Mucosa of stomach (tissue), 1 donor: ENCODE measurements around the gene SLC5A10.
"Not testable (repeated sequence)": the region's sequence is repeated elsewhere in the genome, so short reads cannot be mapped to it uniquely, and the experiment has no call there.

Experiments
- H3K27me3 ChIP-seq: one replicate; pipeline ENCODE4 v1.7.0; 2013; ENCODE audit warnings: mild to moderate bottlenecking, low read length; ENCODE audit not compliant: control insufficient read depth, insufficient read depth
- H3K36me3 ChIP-seq: one replicate; pipeline ENCODE4 v1.7.0; 2013; ENCODE audit warnings: low read length; ENCODE audit not compliant: control insufficient read depth, insufficient read depth
- H3K4me1 ChIP-seq: one replicate; pipeline ENCODE4 v1.7.0; 2013; ENCODE audit warnings: mild to moderate bottlenecking, low read length; ENCODE audit not compliant: control insufficient read depth, insufficient read depth
- H3K4me3 ChIP-seq: one replicate; pipeline ENCODE4 v1.7.0; 2013; ENCODE audit warnings: low read length
- H3K9ac ChIP-seq: one replicate; pipeline ENCODE4 v1.7.0; 2013; ENCODE audit warnings: mild to moderate bottlenecking, low read length, moderate library complexity
- H3K9me3 ChIP-seq: one replicate; pipeline ENCODE4 v1.7.0; 2013; ENCODE audit warnings: mild to moderate bottlenecking, low read length, moderate library complexity; ENCODE audit not compliant: control insufficient read depth
- donor health status: Pancreatic carcinoma.

SLC5A10 gene

DNA sequence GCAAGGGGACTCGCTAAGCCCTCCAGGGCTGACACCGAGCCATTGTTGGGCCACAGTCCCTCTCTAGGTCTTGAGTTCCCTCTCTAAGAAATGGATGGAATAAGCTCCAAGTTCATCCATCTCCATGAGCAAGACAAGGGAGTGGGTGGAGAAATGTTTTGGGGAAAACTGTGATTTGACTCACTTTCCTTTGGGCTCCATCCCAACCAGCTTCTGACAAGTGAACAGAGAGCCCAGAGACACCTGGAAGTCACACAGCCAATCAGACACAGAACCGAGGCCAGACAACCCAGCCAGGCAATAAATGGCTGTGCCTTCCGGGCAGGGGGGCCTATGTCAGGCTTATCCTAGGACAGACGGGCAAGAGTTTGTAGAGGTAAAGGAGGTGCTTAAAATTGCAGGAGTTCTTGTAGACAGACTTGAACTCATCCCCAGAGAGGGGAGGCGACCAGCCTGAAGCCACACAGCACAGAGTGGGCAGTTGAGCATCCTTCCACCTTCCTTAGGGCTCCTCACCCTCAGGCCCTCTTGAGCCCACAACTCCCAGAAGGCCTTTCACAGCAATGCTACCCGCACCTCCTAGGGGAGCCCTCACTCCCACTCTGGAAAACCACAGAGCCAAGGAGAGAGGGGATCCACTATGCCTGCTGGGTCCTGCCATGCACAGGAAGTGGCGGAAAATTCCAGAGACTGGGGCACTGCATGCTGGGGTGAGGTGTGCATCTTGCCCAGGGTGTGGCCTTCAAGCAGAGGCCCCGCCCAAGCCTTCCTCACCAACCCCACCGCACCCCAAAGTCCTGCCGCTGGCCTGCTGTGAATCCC, 62.1 kb downstream of the SLC5A10 start:
- Histone ChIP-seq H3K4me3 (no peak overlapping the region), H3K9ac (no peak overlapping the region), H3K4me1 (peaks cover 69% of the 10 kb centered on the region), H3K9me3 (no peaks in the 10 kb centered on the region), H3K27me3 (no peaks in the 10 kb centered on the region), H3K36me3 (no peaks in the 10 kb centered on the region)

DNA sequence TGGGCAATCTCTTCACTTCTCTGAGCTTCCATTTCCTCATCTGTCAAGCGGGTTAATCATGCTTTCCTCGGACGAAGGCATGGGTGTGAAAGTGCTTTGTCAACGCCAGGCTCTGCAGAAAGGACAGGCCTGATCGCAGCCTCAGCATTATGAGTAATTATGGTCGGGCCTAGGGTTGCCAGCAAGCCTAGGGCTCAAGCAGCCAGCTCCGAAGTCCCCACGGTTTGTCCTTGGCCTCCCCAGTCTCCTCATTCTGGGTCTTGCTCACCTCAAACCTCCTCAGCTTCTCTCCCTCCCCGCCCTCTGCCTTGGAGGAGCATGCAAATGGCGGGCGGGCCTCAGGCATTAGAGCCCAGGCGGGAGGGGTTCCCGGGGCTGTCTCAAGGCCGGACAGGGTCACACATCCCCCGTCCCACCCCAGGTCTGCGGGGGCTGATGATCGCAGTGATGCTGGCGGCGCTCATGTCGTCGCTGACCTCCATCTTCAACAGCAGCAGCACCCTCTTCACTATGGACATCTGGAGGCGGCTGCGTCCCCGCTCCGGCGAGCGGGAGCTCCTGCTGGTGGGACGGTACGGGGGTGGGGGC, 62.8 kb downstream of the SLC5A10 start:
- H3K36me3 ChIP-seq: no peaks in the 10 kb centered on the region
- no peaks in the 10 kb centered on the region for H3K27me3 ChIP-seq
- H3K9ac ChIP-seq: no peak overlapping the region
- H3K4me1 ChIP-seq: peaks cover 69% of the 10 kb centered on the region
- no peak overlapping the region for H3K4me3 ChIP-seq
- no peaks in the 10 kb centered on the region for H3K9me3 ChIP-seq

DNA sequence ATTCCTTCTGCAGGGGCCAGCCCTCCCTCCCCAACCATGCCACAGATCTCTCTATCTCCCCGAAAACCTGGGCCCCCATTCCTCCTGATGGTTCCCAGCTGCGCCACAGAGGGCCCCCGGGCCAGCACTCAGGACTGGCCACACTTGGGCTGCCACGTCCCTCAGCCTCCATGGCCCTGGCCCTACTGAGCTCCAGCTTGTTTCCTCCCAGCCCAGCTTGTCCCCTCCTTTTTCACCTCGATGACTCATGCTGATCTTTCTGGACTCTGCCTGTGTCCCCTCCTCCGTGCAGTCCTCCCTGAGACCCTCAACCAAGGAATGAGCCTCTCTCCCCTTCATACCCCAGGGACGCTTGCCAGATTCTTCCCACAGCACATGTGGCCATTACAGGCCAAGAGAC, 63.5 kb downstream of the SLC5A10 start:
- Histone ChIP-seq H3K4me3 (no peak overlapping the region), H3K27me3 (no peaks in the 10 kb centered on the region), H3K36me3 (no peaks in the 10 kb centered on the region), H3K9me3 (no peaks in the 10 kb centered on the region), H3K4me1 (peaks cover 68% of the 10 kb centered on the region), H3K9ac (no peak overlapping the region)

DNA sequence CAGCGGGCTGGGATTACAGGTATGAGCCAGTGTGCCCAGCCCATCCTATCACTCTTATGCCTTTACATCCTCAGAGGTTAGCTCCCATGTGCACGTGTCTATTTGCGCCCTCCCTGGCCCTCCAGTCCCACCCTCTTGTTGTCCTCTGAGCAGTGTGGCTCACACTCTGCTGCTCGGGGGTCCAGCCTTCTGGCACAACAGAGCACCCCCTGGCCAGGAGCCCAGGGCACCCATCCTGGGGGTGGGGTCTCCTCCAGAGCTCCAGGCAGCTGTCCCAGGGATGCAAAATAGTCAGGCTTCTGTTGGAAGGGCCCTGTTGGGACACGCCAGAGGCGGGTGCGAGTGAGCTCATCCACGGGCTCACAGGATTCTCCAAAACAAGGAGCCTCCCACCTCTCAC, 64.3 kb downstream of the SLC5A10 start:
- no peaks in the 10 kb centered on the region for H3K27me3 ChIP-seq
- H3K9ac ChIP-seq: no peak overlapping the region
- H3K4me1 ChIP-seq: peaks cover 59% of the 10 kb centered on the region
- H3K4me3 ChIP-seq: no peak overlapping the region
- H3K36me3 ChIP-seq: no peaks in the 10 kb centered on the region
- H3K9me3 ChIP-seq: no peaks in the 10 kb centered on the region

DNA sequence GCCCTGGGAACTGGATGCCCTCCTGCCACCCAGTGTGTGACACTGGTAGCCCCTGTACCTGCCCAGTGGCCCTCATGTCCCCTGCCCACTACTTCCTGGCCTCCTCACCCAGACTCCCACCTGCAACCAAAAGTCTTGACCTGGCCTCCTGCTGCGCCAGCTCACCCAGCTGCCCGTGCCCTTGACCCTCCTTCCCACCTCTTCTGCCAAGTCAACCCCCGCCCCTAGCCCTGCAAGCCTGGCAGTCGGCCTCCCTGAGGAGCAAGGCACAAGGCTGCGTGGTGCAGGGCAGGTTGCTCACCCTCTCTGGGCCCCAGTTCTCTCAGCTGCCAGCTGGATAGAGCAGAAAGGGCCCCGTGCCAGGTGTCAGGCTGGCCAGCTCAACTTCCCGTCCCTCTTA, 64.9 kb downstream of the SLC5A10 start:
- Histone ChIP-seq H3K4me1 (peaks cover 54% of the 10 kb centered on the region), H3K36me3 (no peaks in the 10 kb centered on the region), H3K4me3 (no peak overlapping the region), H3K27me3 (no peaks in the 10 kb centered on the region), H3K9me3 (no peaks in the 10 kb centered on the region), H3K9ac (no peak overlapping the region)

DNA sequence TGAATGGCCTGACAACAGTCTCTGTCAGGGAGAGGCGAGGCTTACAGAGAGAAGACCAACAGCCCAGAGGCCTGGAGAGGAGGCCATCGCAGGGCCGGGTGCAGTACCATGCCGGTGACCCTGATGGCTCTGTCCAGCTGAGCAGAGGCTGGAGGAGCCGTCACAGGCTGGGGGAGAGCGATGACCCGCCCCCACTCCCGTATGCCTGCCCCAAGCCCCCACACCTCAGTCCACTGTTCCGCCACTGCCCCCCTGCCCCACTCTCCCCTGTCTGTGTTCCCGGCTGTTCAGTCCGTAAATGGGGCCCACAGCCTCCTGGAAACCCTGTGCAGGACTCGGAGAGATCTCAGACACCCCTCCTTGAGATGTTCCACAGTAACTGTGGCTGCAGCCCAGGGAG, 65.4 kb downstream of the SLC5A10 start:
- no peak overlapping the region for H3K4me3 ChIP-seq
- peaks cover 48% of the 10 kb centered on the region for H3K4me1 ChIP-seq
- no peak overlapping the region for H3K9ac ChIP-seq
- H3K27me3 ChIP-seq: no peaks in the 10 kb centered on the region
- H3K36me3 ChIP-seq: no peaks in the 10 kb centered on the region
- H3K9me3 ChIP-seq: no peaks in the 10 kb centered on the region

DNA sequence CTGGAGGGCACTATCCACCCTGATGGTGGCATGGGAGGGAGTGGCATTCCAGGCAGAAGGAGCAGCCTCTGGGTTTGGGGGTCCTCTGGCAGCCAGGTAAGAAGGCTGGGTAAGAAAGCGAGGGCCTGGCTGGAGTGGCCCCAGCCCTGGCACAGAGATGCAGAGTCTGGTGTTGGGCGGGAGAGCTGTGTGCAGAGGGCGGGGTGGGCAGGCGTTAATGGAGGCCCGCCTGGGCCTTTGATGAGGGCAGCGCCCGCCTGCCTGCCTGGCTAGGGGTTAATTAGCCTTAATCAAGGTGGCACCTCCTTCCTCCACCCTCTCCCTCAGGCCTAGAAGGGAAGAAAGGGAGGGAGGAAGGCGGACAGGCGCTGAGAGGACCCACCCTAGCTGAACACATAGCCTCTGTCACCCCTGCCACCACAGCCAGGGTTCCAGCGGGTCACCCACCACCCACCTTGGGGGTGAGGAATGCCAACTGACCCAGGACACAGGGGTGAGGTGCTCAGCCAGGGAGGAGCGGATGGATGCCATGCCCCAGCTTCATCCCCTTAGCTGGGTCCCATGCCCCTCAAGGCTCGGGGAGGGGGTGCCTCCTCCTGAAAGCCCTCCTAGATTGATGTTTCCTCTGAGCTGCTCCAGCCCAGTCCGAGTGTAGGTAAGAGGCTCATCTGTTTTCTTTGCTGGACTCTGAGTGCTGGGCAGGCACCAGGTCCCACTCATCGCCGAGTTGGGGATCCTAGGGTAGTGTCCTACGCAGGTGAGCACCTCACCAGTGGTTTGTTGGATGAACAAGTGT, 66.0 kb downstream of the SLC5A10 start:
- Histone ChIP-seq H3K9me3 (no peaks in the 10 kb centered on the region), H3K4me1 (peaks cover 44% of the 10 kb centered on the region), H3K9ac (no peak overlapping the region), H3K4me3 (no peak overlapping the region), H3K36me3 (no peaks in the 10 kb centered on the region), H3K27me3 (no peaks in the 10 kb centered on the region)

DNA sequence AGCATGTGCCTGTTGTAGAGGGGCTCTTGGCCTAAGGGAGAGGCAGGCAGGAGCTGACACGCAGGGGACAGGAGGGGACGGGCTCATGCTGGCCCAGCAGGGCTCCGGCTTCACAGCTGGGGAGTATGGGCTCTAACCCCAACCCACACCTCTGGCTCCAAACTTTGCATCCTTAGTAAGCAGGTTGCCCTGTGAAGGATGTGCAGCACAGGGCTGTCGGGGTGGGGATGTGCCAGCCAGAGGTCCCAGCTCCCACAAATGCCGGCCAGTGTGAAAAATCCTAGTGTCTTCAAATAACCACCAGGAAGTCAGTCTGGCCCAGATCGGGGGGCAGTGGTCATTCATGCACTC, 66.6 kb downstream of the SLC5A10 start:
- peaks cover 39% of the 10 kb centered on the region for H3K4me1 ChIP-seq
- no peaks in the 10 kb centered on the region for H3K9me3 ChIP-seq
- H3K36me3 ChIP-seq: no peaks in the 10 kb centered on the region
- H3K9ac ChIP-seq: no peak overlapping the region
- H3K27me3 ChIP-seq: no peaks in the 10 kb centered on the region
- H3K4me3 ChIP-seq: no peak overlapping the region

DNA sequence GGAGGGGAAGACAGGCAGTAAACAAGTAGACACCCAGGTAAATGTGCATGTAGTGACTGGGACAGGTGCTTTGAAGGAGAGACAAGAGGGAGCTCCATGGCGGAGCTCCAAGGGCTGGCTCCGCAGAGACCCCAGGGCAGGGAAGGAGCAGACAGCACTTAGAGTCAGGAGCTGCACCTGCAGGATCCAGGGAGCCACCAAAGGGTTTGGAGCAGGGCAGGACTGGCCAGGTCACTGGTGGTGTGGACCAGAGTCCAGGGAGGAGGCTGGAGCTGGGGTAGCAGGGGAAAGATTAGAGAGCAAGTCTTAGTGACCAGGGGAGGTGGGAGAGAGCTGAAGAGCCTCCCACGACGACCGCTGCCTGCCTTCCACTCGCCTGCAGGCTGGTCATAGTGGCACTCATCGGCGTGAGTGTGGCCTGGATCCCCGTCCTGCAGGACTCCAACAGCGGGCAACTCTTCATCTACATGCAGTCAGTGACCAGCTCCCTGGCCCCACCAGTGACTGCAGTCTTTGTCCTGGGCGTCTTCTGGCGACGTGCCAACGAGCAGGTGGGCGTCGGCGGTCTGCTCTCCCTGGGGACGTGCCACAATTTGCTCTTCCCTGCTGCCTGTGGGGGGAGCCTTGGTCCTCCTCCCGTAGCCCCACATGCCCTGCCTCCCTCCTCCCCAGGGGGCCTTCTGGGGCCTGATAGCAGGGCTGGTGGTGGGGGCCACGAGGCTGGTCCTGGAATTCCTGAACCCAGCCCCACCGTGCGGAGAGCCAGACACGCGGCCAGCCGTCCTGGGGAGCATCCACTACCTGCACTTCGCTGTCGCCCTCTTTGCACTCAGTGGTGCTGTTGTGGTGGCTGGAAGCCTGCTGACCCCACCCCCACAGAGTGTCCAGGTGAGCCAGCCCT, 67.3 kb downstream of the SLC5A10 start:
- no peak overlapping the region for H3K4me3 ChIP-seq
- H3K9me3 ChIP-seq: no peaks in the 10 kb centered on the region
- peaks cover 32% of the 10 kb centered on the region for H3K4me1 ChIP-seq
- H3K36me3 ChIP-seq: no peaks in the 10 kb centered on the region
- no peaks in the 10 kb centered on the region for H3K27me3 ChIP-seq
- H3K9ac ChIP-seq: no peak overlapping the region

DNA sequence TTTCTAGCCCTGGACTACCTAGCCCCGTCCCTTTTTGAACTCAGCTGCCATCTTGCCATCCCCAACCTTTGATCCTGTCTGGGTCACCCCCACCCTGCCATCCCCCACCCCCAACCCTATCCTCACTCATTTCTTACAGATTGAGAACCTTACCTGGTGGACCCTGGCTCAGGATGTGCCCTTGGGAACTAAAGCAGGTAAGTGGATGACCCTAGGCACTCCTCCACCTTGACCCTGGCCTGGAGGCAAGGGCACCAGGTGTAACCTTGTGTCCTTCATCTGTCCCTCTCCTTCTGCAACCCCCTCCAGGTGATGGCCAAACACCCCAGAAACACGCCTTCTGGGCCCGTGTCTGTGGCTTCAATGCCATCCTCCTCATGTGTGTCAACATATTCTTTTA, 68.1 kb downstream of the SLC5A10 start:
- Histone ChIP-seq H3K27me3 (no peaks in the 10 kb centered on the region), H3K36me3 (no peaks in the 10 kb centered on the region)

DNA sequence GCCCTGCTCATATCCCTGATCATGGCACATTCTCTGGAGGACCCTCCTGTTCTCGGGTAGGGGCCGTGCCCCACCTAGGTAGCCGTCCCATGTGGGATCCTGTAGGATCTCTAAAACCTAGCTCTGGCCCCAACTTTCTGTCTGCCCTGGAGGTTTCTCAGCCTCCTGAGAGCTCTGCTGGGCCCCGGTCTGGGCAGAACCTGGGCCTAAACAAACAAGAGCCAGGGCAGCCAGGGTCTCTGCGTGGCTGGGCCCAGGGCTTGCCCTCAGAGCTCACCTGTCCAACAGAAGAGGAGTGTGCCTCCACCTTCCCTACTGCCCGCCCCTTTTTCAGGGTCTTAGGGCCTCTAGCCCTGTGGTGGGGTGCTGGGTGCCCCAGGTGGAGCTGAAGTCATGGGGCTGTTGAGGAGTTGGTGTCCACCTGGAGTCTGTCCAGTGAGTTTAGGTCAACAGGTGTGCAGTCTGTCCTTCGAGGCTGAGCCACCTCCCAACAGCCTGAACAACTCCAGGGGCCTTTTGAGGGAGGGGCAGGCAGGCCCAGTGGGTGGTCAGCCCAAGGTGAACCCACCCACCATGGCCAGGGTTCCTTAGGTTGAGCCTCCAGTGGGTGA, 69.2 kb downstream of the SLC5A10 start:
- H3K4me1 ChIP-seq: peaks cover 24% of the 10 kb centered on the region
- not testable (repeated sequence) for H3K27me3 ChIP-seq

More for the DNA sequence above, 68.1 kb downstream of the SLC5A10 start:
- Histone ChIP-seq H3K9ac (no peak overlapping the region), H3K9me3 (no peaks in the 10 kb centered on the region), H3K4me1 (peaks cover 25% of the 10 kb centered on the region), H3K4me3 (no peak overlapping the region)

More for the DNA sequence above, 69.2 kb downstream of the SLC5A10 start:
- not testable (repeated sequence) for H3K9me3 ChIP-seq, H3K9ac ChIP-seq, H3K36me3 ChIP-seq, H3K4me3 ChIP-seq
